HG02852 (cell line): ENCODE measurements around the gene TRAPPC14.
"Not testable (repeated sequence)": the region's sequence is repeated elsewhere in the genome, so short reads cannot be mapped to it uniquely, and the experiment has no call there.

Source experiments
- ATAC-seq: cut with Tn5 transposase; IDR thresholded peaks from one replicate; pipeline ENCODE4 v1.9.1; 2021; ENCODE audit warnings: mild to moderate bottlenecking, moderate library complexity; ENCODE audit not compliant: unreplicated experiment

The TRAPPC14 gene

DNA sequence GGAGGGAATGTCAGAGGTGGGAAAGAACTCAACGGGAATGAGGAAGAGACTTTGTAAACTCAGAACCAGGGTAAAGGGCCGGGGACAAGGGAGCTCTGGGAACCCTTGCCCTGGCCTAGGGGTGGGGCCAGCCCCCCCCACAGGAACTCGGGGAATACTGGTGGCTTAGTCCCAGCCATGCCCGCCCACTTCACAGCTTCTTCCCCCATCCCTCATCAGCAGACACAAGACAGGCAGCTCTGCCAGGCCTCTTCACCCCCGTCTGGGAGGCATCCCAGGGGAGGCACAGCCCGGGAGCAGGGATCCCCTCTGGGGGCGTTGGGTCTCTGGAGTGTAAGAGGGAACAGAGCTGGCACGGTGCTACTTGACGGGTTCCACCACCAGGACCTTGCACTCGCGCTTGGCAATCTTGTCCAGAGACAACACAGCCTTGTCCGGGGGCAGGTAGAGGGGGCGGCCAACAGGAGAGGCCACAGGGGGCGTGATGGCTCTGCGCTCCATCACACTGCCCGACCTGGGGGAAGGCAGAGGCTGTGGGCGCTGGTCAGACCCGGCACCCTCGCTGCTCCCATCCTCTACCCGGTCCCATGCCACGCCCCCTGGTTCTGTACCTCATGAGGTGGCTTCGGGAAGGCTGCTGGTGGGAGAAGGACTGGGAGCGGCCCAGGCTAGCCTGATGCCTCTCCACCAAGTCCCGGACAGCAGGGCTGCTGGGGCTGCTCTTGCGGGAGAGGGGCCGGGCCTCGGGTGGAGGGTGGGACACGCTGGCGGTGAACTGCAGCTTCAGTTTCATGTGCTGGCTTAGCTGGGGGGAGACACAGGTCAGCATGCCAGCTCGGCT lies 3.7 kb downstream of the TRAPPC14 start:
- ATAC-seq: no peak

GRCh38 chr7:100153708-100154535 lies 4.6 kb downstream of the TRAPPC14 start:
- ATAC-seq: no peak

DNA sequence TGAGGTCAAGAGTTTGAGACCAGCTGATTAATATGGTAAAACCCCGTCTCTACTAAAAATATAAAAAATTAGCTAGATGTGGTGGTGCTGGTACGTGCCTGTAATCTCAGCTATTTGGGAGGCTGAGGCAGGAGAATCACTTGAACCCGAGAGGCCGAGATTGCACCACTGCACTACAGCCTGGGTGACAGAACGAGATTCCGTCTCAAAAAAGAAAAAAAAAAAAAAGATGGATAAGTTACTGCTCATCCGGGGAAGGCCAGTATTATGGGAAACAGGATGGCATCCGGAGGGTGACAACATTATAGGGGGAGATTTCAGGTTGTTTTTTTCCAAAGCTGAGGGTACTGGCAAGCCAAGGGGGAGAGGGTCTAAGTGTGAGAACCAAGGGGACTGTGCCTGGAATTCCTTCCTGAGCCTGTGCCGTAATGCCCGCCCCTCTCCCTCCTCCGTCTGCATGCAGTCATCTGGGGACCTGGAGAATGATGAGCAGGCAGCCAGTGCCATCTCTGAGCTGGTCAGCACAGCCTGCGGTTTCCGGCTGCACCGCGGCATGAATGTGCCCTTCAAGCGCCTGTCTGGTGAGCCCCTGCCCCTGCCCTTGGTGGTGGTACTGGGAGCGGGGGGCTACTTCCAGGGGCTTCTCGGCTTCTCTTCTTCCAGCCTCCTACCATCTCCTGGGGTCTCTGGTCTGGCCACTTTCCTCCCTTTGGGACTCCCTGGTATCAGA lies 5.4 kb downstream of the TRAPPC14 start:
- ATAC-seq: no peak

GRCh38 chr7:100152404-100152803 lies 6.1 kb downstream of the TRAPPC14 start:
- ATAC-seq: no peak

DNA sequence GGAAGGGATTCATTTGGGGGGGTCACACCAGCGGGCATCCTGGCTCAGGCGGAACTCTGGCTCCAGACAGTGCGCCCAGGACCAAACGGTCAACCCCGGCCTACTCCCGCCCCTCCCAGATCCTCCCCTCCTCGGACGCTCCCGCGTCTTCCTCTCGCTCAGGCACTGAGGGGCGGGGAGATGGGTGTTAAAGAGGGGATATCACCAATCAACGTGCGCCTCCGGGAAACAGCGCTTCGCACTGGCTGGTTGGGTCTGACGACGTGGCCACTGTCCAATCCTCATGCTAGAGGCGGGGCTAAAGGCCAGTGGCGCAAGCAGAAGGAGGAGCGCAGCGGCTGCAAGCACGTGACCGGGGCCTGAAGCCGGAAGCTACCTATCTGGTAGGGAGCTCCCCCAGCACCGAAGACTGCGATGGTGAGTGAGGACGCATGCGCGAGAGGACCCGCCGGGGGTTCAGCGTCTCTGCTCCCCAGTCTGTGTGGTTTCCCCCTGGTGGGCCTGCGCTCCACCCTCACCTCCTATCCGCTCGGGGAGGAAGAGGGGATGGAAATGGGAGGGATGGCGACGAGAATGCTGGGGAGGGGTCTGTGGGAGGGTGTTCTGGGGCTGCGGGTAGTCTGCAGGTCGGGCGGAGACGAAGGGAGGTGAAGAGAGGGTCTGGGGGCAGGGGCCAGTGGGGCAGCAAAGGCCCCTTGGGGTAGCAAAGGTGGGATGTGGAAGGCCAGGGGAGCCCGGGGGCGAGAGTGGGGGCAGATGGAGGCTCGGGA lies 9.8 kb downstream of the TRAPPC14 start, which contains the start of gene LAMTOR4:
TSS of gene LAMTOR4 (plus strand) at position 360 of the 770 bp plus-strand sequence. CDS start at position 415, 55 bp downstream.
- ATAC-seq: peak; percentile 97

DNA sequence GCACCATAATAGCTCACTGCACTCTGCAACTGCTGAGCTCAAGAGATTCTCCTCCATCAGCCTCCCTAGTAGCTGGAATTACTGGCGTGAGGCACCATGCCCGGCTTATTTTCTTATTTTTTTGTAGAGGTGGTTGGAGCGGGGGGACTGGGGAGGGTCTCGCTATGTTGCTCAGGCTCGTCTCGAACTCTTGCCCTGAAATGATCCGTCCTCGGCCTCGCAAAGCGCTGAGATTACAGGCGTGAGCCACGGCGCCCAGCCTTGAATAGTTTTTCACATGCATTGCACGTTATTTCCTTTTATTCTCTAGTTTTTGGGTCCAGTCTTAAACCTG lies 10.3 kb downstream of the TRAPPC14 start:
- no peak for ATAC-seq

GRCh38 chr7:100147278-100147677 lies 11.2 kb downstream of the TRAPPC14 start:
- ATAC-seq: no peak

DNA sequence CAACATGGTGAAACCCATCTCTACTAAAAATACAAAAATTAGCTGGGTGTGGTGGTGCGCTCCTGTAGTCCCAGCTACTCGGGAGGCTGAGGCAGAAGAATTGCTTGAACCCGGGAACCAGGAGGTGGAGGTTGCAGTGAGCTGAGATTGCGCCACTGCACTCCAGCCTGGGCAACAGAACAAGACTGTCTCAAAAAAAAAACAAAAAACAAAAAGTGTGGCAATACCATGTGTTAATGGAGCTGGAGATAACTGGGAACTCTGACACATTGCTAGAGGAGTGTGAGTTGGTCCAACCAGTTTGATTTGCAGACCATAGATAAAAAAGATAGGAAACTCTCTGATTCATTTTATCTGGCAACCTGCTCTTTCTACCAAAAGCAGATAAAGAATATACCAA lies 12.2 kb downstream of the TRAPPC14 start:
- not testable (repeated sequence) for ATAC-seq

DNA sequence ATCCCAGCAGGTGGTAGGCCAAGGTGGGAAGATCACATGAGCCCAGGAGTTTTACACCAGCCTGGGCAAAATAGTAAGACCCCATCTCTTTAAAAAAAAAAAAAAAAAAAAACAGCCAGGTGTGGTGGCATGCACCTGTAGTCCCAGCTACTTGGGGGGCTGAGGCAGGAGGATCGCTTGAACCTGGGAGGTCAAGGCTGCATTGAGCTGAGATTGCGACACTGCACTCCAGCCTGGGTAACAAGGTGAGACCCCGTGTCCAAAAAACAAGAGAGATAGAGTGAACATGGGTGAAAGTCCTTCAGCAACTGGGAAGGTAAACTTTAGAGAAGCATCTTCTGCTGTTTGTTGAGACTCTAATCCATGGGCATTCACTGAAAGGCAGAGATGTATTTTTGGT lies 16.1 kb downstream of the TRAPPC14 start:
- ATAC-seq: no peak

DNA sequence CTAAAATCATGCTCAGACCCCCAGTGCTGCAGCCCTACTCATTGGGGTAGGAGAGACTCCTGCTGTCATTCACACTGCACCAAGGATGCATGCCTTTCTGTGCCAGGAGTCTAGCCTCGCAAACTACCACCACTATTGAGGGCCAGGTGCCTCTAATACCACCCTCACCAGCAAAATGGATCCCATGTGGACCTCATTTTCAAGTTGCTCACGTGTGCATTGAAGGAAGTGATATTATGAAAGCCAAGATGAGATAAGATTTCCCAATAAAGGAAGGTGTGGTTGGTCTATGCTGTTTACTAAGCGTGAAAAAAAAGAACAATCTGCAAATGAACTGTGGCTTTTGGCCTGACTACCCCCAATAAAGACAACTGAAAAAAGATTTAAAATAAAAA lies 17.0 kb downstream of the TRAPPC14 start:
- ATAC-seq: no peak

DNA sequence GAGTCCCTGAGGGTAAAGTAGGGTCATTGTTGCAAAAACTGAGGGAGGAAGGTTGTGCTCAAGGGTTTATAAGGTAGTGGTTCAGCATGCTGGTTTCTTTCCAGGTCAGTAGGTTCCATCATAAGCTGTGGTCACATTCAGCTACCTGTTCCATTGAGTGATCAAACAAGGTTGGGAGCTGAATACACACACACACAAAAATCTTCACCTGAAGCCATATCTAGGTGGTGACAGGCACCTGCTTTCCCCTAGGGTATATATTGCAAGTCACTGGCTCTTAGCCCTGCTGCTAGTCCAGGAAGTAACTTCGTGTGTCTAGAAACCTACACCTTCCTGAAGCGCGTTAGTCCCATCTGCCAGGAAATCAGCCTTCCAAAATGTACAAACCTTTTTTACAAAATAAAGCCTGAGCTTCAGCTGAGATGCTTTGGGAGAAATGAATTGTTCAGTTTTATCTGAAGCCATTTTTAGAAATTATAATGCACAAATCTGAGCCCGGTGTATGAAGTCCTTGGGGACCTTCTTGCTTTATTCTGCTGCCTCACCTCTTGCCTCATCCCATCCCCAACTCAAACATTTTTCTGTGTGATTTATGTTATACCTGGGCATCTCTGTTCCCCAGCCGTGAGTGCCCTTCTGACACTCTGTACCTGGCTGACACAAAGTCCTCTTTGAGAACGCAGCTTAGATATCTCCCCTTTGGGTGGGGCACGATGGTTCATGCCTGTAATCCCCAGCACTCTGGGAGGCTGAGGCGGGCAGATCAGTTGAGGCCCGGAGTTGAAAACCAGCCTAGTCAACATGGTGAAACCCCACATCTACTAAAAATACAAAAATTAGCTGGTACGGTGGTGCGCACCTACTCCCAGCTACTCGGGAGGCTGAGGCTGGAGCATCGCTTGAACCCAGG lies 20.4 kb downstream of the TRAPPC14 start:
- ATAC-seq: no peak

DNA sequence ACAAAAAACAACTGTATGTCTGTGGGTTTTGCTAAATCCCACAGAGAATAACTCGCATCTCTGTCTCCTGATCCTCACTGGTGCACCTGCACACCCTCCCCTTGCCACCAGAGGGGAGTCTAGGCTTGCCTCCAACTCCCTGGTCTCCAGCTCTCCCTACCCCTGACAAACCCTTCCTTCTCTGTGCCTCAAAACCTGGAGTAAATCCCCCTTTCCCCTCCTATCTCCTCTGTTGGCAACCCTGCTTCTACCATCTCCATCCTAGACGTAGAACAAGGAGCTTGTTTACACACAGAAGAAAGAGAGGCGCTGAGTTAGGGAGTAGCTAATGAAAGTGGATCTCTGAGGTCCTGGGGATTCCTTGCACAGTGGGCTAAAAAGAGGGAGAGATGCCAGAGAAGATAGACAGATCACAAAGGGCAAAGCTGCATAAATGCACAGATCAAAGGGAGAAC lies 25.8 kb downstream of the TRAPPC14 start:
- ATAC-seq: peak; percentile 45

DNA sequence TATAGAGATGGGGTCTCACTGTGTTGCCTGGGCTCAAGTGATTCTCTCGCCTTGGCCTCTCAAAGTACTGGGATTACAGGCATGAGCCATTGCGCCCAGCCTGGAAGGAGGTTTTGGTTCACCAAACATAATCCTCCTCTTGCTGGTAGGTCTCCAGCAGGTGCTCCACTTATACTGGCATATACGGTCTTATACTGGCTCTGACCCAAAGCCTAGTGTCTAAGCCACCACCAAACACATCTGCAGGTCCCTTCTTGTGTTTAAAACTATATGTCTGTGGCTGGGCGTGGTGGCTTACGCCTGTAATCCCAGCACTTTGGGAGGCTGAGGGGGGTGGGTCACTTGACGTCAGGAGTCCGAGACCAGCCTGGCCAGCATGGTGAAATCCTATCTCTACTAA lies 26.4 kb downstream of the TRAPPC14 start:
- ATAC-seq: no peak

DNA sequence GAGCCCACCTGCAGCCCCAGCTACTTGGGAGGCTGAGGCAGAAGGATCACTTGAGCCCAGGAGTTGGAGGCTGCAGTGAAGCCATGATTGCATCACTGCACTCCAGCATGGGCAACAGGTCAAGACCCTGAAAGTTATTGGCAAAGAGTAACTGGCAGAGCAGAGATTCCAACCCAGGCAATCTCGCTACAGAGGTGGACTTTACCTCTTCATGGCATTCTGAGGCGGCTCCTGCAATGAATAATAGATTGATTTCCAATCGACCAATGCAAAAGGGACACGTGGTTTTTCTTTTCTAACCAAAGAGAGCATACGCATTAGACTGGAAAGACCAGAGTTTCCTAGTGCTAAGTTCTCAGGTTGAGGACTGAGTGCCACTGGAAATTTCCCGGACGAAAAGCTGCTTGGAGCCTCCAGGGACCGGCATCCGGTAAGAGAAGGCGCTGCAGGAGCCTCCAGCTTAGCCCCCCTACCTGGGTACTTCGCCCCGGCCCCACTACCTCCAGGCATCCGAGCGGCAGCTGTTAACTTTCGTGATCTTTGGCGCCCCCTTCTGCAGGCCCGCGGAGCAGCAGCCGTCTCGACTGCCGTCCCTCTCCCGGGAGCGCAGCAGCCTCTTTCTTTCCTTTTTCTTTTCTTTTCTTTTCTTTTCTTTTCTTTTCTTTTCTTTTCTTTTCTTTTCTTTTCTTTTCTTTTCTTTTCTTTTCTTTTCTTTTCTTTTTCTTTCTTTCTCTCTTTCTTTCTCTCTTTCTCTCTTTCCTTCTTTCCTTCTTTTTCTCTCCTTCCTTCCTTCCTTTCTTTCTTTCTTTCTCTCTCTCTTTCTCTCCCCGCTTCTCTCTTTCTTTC lies 27.7 kb downstream of the TRAPPC14 start:
- ATAC-seq: no peak

- not testable (repeated sequence) for ATAC-seq
Measured at GRCh38 chr7:100130220-100130607, 28.3 kb downstream of the TRAPPC14 start.

- ATAC-seq: no peak
Measured at GRCh38 chr7:100128637-100128963, 29.9 kb downstream of the TRAPPC14 start.

DNA sequence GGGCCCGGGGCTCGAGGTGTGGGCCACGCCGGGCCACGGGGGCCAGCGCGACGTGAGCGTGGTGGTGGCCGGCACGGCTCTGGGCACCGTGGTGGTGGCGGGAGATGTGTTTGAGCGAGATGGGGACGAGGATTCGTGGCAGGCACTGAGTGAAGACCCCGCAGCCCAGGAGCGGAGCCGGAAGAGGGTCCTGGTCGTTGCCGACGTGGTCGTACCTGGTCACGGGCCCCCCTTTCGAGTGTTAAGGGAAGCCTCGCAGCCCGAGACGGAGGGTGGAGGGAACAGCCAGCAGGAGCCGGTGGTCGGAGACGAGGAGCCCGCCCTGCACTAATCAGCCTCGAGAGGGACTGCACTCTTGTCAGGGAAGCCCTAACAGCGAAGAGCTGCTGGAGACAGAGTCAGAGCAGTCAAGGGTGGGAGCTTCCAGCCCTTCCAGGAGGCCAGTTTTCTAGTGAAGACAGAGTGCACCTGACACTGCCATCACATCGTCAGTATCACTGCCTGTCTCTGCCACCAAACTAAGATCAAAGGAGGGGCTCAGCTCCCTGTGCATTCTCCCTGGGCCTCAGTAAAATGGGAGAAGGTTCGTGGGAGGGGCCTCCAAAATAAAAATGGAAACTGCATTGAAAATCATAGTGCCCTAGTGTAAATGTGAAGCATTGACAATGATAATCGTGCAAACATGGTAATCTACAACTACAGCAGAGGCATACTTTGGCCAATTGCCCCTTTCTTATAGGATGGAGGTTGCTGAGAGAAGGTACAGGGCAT lies 30.5 kb downstream of the TRAPPC14 start:
- ATAC-seq: no peak
